Measurements from ENCODE around the gene UBE2I. TPM values are rescaled to one million over a fixed set of nuclear protein-coding genes. Genes with fewer than 3 reads are reported as not detected.
"Not testable (repeated sequence)": the region's sequence is repeated elsewhere in the genome, so short reads cannot be mapped to it uniquely, and the experiment has no call there.

The UBE2I gene
- polyA plus RNA-seq, 6 donors from 2014 or later, result 99.5 to 121 (median 114) TPM

GRCh38 chr16:1325673-1326371 is 16.4 kb downstream of the UBE2I start:
- no peak for DNase-seq
- Mint-ChIP-seq H3K27me3 (no peaks in the 10 kb centered on the region), H3K9me3 (peaks cover 0 to 2% (median 0%) of the 10 kb centered on the region in 7 donors), H3K4me3 (no peak overlapping the region), H3K4me1 (peaks cover 0 to 3% (median 0%) of the 10 kb centered on the region in 3 donors), H3K27ac (no peak overlapping the region), H3K36me3 (peaks cover 0 to 4% of the 10 kb centered on the region in 2 donors)
- ATAC-seq (ENCODE audit: low read depth in 2 of 2), result peak in 1 of 2 donors; percentile 17

GRCh38 chr16:1326391-1326790 is 17.0 kb downstream of the UBE2I start:
- Mint-ChIP-seq H3K9me3 (peaks cover 0 to 2% (median 0%) of the 10 kb centered on the region in 7 donors), H3K4me3 (peak overlapping the region in 1 of 8 donors; percentile 18), H3K27me3 (no peaks in the 10 kb centered on the region), H3K36me3 (peaks cover 0 to 4% of the 10 kb centered on the region in 2 donors), H3K4me1 (peaks cover 0 to 7% (median 4%) of the 10 kb centered on the region in 3 donors), H3K27ac (peak overlapping the region in 3 of 6 donors; percentile 6 to 85 (median 63))
- ATAC-seq (ENCODE audit: low read depth in 2 of 2) (peak; percentile 25 to 55), DNase-seq (no peak)

- Mint-ChIP-seq H3K4me1 (peaks cover 6 to 14% (median 11%) of the 10 kb centered on the region in 3 donors), H3K9me3 (peaks cover 0 to 2% (median 0%) of the 10 kb centered on the region in 7 donors), H3K27ac (peak overlapping the region in 1 of 6 donors; percentile 85), H3K27me3 (peaks cover 0 to under 1% (median 0%) of the 10 kb centered on the region in 3 donors), H3K36me3 (peaks cover 0 to 4% of the 10 kb centered on the region in 2 donors), H3K4me3 (peak overlapping the region in 1 of 8 donors; percentile 18)
- no peak for ATAC-seq (ENCODE audit: low read depth in 2 of 2)
- DNase-seq, result no peak
Observed at GRCh38 chr16:1326946-1327618, 17.6 kb downstream of the UBE2I start.

- Mint-ChIP-seq H3K36me3 (peaks cover 0 to 4% of the 10 kb centered on the region in 2 donors), H3K4me3 (no peak overlapping the region), H3K27ac (peak overlapping the region in 1 of 6 donors; percentile 85), H3K9me3 (peaks cover 0 to 3% (median 0%) of the 10 kb centered on the region in 7 donors), H3K4me1 (peaks cover 6 to 19% (median 16%) of the 10 kb centered on the region in 3 donors), H3K27me3 (peaks cover 0 to 5% (median 0%) of the 10 kb centered on the region in 3 donors)
- ATAC-seq (ENCODE audit: low read depth in 2 of 2) (no peak), DNase-seq (no peak)
Observed at GRCh38 chr16:1327619-1327947, 18.1 kb downstream of the UBE2I start.

GRCh38 chr16:1328136-1328535 is 18.7 kb downstream of the UBE2I start:
- H3K36me3 Mint-ChIP-seq; ATAC-seq (ENCODE audit: low read depth in 2 of 2); DNase-seq; H3K9me3 Mint-ChIP-seq; H3K4me3 Mint-ChIP-seq; H3K27me3 Mint-ChIP-seq: not testable (repeated sequence)
- Mint-ChIP-seq H3K27ac (peak overlapping the region in 2 of 6 donors; percentile 47 to 59), H3K4me1 (peaks cover 9 to 21% (median 17%) of the 10 kb centered on the region in 3 donors)

- H3K4me3 Mint-ChIP-seq, result peak overlapping the region in 1 of 8 donors; percentile 8
Observed at GRCh38 chr16:1328961-1329360, 19.5 kb downstream of the UBE2I start.

GRCh38 chr16:1330260-1330914 is 21.0 kb downstream of the UBE2I start:
- DNase-seq (no peak), ATAC-seq (ENCODE audit: low read depth in 2 of 2) (no peak)
- Mint-ChIP-seq H3K9me3 (peaks cover 0 to 3% (median 0%) of the 10 kb centered on the region in 7 donors), H3K27ac (no peak overlapping the region), H3K36me3 (peaks cover 0 to 4% of the 10 kb centered on the region in 2 donors), H3K4me1 (peaks cover 13 to 23% (median 17%) of the 10 kb centered on the region in 3 donors), H3K4me3 (peak overlapping the region in 1 of 8 donors; percentile 84), H3K27me3 (peaks cover 0 to 22% (median 0%) of the 10 kb centered on the region in 3 donors)

More at GRCh38 chr16:1328961-1329360, 19.5 kb downstream of the UBE2I start:
- not testable (repeated sequence) for ATAC-seq (ENCODE audit: low read depth in 2 of 2); DNase-seq; H3K36me3 Mint-ChIP-seq; H3K9me3 Mint-ChIP-seq; H3K27me3 Mint-ChIP-seq
- Mint-ChIP-seq H3K4me1 (peaks cover 9 to 18% (median 17%) of the 10 kb centered on the region in 3 donors), H3K27ac (peak overlapping the region in 1 of 6 donors; percentile 24)

GRCh38 chr16:1330931-1331711 is 21.7 kb downstream of the UBE2I start:
- peaks cover 0 to 3% (median 0%) of the 10 kb centered on the region in 7 donors for H3K9me3 Mint-ChIP-seq
- H3K27ac Mint-ChIP-seq, result peak overlapping the region; percentile 83 to 97 (median 92)
- H3K36me3 Mint-ChIP-seq, result peaks cover 0 to 4% of the 10 kb centered on the region in 2 donors
- H3K4me1 Mint-ChIP-seq, result peaks cover 13 to 25% (median 17%) of the 10 kb centered on the region in 3 donors
- peaks cover 0 to 22% (median 0%) of the 10 kb centered on the region in 3 donors for H3K27me3 Mint-ChIP-seq
- no peak for DNase-seq
- ATAC-seq (ENCODE audit: low read depth in 2 of 2), result no peak
- peak overlapping the region; percentile 82 to 89 (median 86) for H3K4me3 Mint-ChIP-seq

- Mint-ChIP-seq H3K27me3 (peaks cover 0 to 22% (median 0%) of the 10 kb centered on the region in 3 donors), H3K27ac (peak overlapping the region; percentile 83 to 97 (median 92)), H3K4me3 (peak overlapping the region; percentile 82 to 89 (median 86)), H3K9me3 (peaks cover 0 to 3% (median 0%) of the 10 kb centered on the region in 7 donors), H3K36me3 (no peaks in the 10 kb centered on the region), H3K4me1 (peaks cover 13 to 25% (median 17%) of the 10 kb centered on the region in 3 donors)
- ATAC-seq (ENCODE audit: low read depth in 2 of 2), result peak; percentile 74 to 78
- DNase-seq, result peak; percentile 81
Observed at GRCh38 chr16:1331712-1332617, 22.5 kb downstream of the UBE2I start.

- Mint-ChIP-seq H3K9me3 (peaks cover 0 to 3% (median 0%) of the 10 kb centered on the region in 7 donors), H3K4me1 (peaks cover 13 to 25% (median 17%) of the 10 kb centered on the region in 3 donors), H3K36me3 (no peaks in the 10 kb centered on the region), H3K4me3 (peak overlapping the region; percentile 82 to 89 (median 86)), H3K27ac (peak overlapping the region in 5 of 6 donors; percentile 88 to 97 (median 92)), H3K27me3 (peaks cover 0 to 22% (median 0%) of the 10 kb centered on the region in 3 donors)
- no peak for ATAC-seq (ENCODE audit: low read depth in 2 of 2)
- no peak for DNase-seq
Observed at GRCh38 chr16:1332618-1333148, 23.2 kb downstream of the UBE2I start.

GRCh38 chr16:1333149-1333812 is 23.8 kb downstream of the UBE2I start, which contains the start of gene BAIAP3:
BAIAP3 (plus strand) TSS chr16:1333645; CDS start chr16:1338550, 4,905 bp downstream.
- H3K9me3 Mint-ChIP-seq, result peaks cover 0 to 3% (median 0%) of the 10 kb centered on the region in 7 donors
- H3K27ac Mint-ChIP-seq, result peak within 1 kb of the TSS in 5 of 6 donors; percentile 88 to 97 (median 92)
- peak; percentile 35 for DNase-seq
- H3K27me3 Mint-ChIP-seq, result peaks cover 0 to 22% (median 0%) of the 10 kb centered on the region in 3 donors
- peak; percentile 29 to 45 for ATAC-seq (ENCODE audit: low read depth in 2 of 2)
- H3K4me3 Mint-ChIP-seq, result peak within 1 kb of the TSS; percentile 82 to 89 (median 86)
- no peaks in the 10 kb centered on the region for H3K36me3 Mint-ChIP-seq
- H3K4me1 Mint-ChIP-seq, result peaks cover 13 to 25% (median 17%) of the 10 kb centered on the region in 3 donors

Data from naive B cell (primary cell).